HUES64 (cell line): ENCODE data around the gene EPB41L1.

ENCODE experiments used
- H3K27ac ChIP-seq: 2 replicates; pipeline ENCODE4 v1.7.0; 2013; ENCODE audit warnings: low read depth, low read length, inconsistent platforms
- H3K27me3 ChIP-seq: 2 replicates; pipeline ENCODE4 v1.6.1; 2013; ENCODE audit warnings: mild to moderate bottlenecking, low read length; ENCODE audit not compliant: insufficient read depth
- H3K36me3 ChIP-seq: 2 replicates; pipeline ENCODE4 v1.6.1; 2013; ENCODE audit warnings: mild to moderate bottlenecking, low read length; ENCODE audit not compliant: insufficient read depth
- H3K4me1 ChIP-seq: 2 replicates; pipeline ENCODE4 v1.6.1; 2013; ENCODE audit warnings: mild to moderate bottlenecking, low read length, moderate library complexity; ENCODE audit not compliant: insufficient read depth
- H3K4me3 ChIP-seq: 2 replicates; pipeline ENCODE4 v1.5.1; 2013; ENCODE audit warnings: mild to moderate bottlenecking, low read length, moderate library complexity
- H3K9ac ChIP-seq: 2 replicates; pipeline ENCODE4 v1.6.1; 2013; ENCODE audit warnings: mild to moderate bottlenecking, low read depth, low read length
- H3K9me3 ChIP-seq: 2 replicates; pipeline ENCODE4 v1.6.1; 2013; ENCODE audit warnings: low read depth, low read length; ENCODE audit not compliant: insufficient read depth
- WGBS: fragments of 150-250, 120-280 bp; methylation state at CpG from one replicate; pipeline ENCODE4 v1.1.7; 2013; ENCODE audit warnings: missing lambda C conversion rate; 5-methylcytosine and 5-hydroxymethylcytosine counted together

EPB41L1 gene

DNA sequence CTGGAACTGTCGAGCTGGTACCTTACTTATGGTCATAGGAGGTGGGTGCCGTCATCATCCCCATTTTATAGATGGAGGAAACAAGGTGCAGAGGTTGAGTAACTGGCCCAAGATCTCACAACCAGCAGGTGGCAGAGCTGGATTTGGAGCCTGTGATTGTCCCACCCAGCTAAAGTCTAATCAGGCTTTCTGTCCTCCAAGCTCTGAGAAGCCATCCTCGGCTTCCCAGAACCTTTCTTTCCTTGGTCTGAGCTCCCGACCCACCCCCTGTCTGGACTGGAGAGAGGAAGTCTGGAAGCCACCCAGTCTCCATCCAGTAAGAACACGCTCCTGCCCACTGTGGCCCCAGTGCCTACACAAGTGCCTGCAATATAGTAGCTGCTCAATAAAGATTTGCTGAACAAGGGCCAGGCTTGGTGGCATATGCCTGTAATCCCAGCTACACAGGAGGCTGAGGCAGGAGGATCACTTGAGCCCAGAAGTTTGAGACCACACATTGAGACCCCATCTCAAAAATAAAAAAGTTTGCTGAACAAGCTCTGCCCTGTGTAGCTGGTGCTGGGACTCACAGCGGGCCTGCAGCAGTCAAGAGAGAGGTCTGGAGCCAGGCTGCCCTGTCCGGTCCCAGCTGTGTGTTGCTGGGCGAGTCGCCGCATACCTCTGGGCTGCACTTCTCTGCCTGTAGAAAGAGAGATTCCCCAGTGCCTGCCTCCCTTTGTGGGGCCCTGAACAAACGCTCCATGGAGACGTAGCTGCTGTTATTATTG lies 119.1 kb downstream of the EPB41L1 start:
- no peak overlapping the region for H3K4me3 ChIP-seq
- no peak overlapping the region for H3K27ac ChIP-seq
- no peak overlapping the region for H3K9ac ChIP-seq
- H3K4me1 ChIP-seq, result 0 out of 2 replicates have a peak, but pooled peaks cover 2% of the 10 kb centered on the region
- H3K27me3 ChIP-seq, result no peaks in the 10 kb centered on the region
- H3K36me3 ChIP-seq, result no peaks in the 10 kb centered on the region
- H3K9me3 ChIP-seq, result no peaks in the 10 kb centered on the region
- WGBS, result 85% methylated on average over 12 of the region's 12 CpGs

DNA sequence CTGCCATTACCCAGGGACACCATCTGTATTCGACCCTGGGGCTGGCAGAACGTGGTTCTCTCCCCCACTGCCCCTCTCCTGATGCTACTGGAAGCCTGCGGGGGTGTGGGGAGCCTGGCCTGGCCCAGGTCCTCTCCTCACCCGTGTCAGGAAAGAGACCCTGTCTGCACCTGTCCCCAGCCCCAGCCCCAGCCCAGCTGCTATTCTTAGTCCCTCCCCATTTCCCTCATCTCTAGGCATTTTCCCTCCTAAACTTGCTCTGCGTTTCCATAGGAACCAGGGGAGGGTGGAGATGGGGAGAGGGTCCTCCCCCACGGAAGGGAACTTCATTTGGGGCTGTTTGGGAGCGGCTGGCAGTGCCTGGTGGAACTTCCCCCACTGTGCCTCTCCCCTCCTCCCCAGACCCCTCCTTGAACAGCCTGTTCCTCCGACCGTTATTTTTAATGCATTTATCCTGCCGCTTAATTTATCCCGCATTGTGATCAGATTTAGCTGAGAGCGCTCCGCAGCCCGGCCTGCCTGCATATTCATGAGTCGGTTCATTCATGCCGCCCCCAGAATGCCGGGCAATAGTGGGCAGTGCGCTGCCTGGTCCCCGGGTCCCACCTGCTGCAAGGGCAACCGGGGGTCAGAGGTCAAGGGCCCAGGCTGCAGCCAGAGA lies 119.8 kb downstream of the EPB41L1 start:
- Histone ChIP-seq H3K9me3 (no peaks in the 10 kb centered on the region), H3K4me1 (no peaks in the 10 kb centered on the region), H3K27me3 (no peaks in the 10 kb centered on the region), H3K36me3 (no peaks in the 10 kb centered on the region), H3K9ac (no peak overlapping the region), H3K4me3 (no peak overlapping the region), H3K27ac (no peak overlapping the region)
- 71% methylated on average over 19 of the region's 20 CpGs for WGBS

DNA sequence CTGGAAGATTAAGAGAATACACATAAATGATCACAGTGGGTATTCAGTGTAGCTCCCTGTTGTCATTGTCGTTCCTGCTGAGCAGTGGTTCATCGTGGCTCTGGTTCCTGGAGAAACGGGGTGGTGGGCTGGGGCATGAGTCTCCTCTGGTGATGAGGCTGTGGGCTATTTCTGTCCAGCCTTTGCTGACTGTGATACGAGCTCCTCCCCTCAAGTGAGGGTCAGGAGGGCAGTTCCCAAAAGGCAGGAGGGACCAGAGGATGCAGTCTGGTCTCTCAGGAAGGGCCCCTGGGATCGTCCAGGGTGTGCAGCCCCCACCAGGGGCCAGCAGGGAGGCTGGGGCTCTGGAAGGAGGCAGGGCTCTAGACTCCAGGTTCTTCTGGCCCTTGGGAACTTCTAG lies 120.5 kb downstream of the EPB41L1 start:
- Histone ChIP-seq H3K4me1 (no peaks in the 10 kb centered on the region), H3K27me3 (no peaks in the 10 kb centered on the region), H3K27ac (no peak overlapping the region), H3K36me3 (no peaks in the 10 kb centered on the region), H3K9me3 (no peaks in the 10 kb centered on the region), H3K4me3 (no peak overlapping the region), H3K9ac (no peak overlapping the region)
- WGBS, result 88% methylated on average over 5 of the region's 5 CpGs

DNA sequence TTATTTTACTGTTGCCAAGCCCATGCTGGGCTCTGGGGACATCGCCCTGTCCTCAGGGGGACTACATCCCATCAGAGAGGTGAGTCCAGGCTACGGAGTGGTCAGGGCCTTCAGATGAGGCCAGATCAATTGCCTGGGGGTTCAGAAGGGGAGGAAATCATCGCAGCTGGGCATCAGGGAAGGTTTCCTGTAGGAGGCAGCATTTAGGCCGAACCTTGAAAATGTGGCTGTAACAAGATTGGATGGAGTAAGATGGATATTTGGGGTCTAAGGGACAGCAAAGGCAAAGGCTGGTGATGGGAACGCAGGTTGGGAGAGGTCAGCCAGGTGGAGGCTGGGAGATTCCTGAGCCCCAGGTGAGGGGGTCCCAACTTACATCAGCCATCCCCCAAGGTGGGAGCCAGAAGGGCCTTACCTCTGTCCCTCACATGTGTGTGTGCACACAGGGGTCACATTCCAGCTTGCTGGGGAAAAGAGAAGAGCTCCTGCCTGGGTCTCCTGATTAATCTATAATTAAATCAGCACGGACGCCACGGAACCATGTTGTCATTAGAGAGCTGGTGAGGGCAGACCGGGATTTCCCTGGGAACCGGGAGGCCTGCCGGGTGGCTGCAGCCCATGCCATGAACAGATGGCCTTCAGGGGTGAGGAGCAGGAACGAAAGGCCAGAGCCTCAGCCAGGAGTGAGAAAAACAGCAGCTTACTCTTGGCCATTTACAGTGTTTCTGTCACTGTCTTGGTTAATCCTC lies 121.1 kb downstream of the EPB41L1 start:
- 91% methylated on average over 12 of the region's 12 CpGs for WGBS

DNA sequence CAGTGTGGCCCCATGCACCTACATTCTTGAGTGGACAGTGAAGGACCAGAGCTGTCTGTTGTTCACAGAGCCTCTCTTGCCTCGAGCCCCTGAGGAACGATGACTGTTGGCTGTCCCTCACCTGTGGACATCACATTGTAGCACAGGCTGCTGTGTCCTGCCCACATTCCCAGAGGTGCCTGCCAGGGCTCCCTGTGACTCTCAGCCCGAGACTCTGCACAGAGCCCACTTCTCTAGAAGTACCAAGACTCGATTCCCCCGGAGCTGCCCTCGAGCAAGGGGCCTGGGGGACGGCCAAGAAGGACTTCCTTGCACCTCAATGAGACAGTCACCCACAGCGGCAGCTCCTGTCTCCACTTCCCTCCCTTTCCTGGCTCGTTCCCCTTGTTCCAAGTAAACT lies 123.0 kb downstream of the EPB41L1 start:
- Histone ChIP-seq H3K9me3 (no peaks in the 10 kb centered on the region), H3K27ac (no peak overlapping the region), H3K27me3 (no peaks in the 10 kb centered on the region), H3K9ac (no peak overlapping the region), H3K4me1 (no peaks in the 10 kb centered on the region), H3K36me3 (no peaks in the 10 kb centered on the region), H3K4me3 (no peak overlapping the region)
- WGBS, result 84% methylated on average over 9 of the region's 9 CpGs

More for the DNA sequence above, 121.1 kb downstream of the EPB41L1 start:
- Histone ChIP-seq H3K4me3 (no peak overlapping the region), H3K27ac (no peak overlapping the region), H3K9me3 (no peaks in the 10 kb centered on the region), H3K27me3 (no peaks in the 10 kb centered on the region), H3K9ac (no peak overlapping the region), H3K4me1 (no peaks in the 10 kb centered on the region), H3K36me3 (no peaks in the 10 kb centered on the region)

DNA sequence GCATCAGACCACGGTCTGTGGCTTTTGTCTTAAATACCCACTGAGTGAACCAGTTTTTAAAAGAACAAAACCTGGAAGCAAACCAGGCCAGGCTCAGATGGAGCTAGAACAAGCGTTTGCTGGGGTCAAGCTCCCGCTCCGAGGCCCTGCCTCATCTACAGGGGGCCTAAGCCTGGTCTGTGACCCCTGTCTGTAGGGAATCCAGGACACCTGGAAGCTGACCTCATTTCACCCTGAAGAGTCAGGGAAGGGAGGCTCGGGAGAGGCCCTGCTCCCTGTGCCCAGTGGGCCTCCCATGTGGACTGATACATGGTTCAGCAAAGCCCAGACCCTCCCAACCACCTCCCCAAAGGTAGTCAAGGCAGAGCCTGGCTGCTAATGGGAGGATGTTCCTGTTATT lies 124.8 kb downstream of the EPB41L1 start:
- Histone ChIP-seq H3K27ac (no peak overlapping the region), H3K9me3 (no peaks in the 10 kb centered on the region), H3K36me3 (no peaks in the 10 kb centered on the region), H3K4me1 (no peaks in the 10 kb centered on the region), H3K27me3 (no peaks in the 10 kb centered on the region), H3K4me3 (no peak overlapping the region), H3K9ac (no peak overlapping the region)
- WGBS, result 85% methylated on average over 5 of the region's 5 CpGs

DNA sequence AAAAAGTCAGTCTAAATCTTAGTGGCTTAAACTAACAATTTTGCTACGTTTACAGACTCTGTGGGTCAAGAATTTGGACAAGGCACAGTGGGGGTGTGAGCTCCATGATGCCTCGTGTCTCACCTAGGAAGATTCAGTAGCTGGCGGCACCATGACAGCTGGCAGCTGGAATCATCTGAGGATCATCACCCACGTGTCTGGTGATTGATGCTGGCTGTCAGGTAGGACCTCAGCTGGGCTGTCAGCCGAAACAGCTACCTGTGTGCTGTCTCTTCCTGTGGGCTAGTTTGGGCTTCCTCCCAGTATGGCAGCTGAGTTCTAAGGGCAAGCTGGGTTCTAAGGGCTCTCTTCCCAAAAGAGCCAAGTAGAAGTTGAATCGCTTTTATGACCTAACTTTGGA lies 125.2 kb downstream of the EPB41L1 start:
- WGBS, result 86% methylated on average over 6 of the region's 6 CpGs

DNA sequence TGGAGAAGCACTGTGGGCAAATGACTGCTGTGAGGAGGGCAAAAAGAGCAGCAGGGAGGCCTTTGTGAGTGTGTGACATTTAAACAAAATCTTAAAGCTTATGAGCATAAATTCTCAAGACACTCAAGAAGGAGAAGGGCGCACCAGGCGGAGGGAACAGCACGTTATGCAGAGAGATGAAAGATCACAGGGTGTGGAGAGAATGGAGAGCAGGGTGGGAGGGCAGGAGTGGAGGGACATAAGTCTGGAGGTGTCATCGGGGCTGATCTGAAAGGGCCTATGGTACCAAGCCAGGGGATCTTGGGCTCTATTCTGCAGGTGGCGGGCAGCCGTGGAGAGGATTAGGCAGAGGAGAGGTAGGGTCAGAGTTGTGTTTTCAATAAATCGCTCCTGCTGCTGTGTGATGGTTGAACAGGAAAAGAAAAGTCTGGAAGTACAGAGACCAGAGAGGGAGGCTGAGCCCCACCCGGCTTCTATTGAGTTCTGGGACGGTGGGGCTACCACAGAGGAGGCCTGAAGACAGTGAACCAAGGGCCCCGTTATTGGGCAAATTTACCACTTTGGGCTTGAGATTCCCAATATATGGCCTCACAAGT lies 127.3 kb downstream of the EPB41L1 start:
- 92% methylated on average over 10 of the region's 10 CpGs for WGBS
- H3K9ac ChIP-seq, result no peak overlapping the region
- no peaks in the 10 kb centered on the region for H3K27me3 ChIP-seq
- no peaks in the 10 kb centered on the region for H3K4me1 ChIP-seq
- H3K9me3 ChIP-seq, result no peaks in the 10 kb centered on the region
- H3K27ac ChIP-seq, result no peak overlapping the region
- no peaks in the 10 kb centered on the region for H3K36me3 ChIP-seq
- H3K4me3 ChIP-seq, result no peak overlapping the region

More for the DNA sequence above, 125.2 kb downstream of the EPB41L1 start:
- Histone ChIP-seq H3K4me1 (no peaks in the 10 kb centered on the region), H3K9me3 (no peaks in the 10 kb centered on the region), H3K4me3 (no peak overlapping the region), H3K27ac (no peak overlapping the region), H3K27me3 (no peaks in the 10 kb centered on the region), H3K9ac (no peak overlapping the region), H3K36me3 (no peaks in the 10 kb centered on the region)
